Measurements from ENCODE around the gene TBC1D22B. TPM values are rescaled to one million over a fixed set of nuclear protein-coding genes. Genes with fewer than 3 reads are reported as not detected.
A peak's percentile ranks its signal among the peaks of the same experiment; 100 is the strongest.

The TBC1D22B gene
- total and polyA plus RNA-seq, 2 of the 13 experiments (the other 11 are each of a cell fraction or from before 2014, with no cell fraction given): 9.7 to 12.9 TPM

- ATAC-seq (no peak), FAIRE-seq (no peak), DNase-seq (ENCODE audit: low spot score) (no peak)
- no peak for TF ChIP-seq NCOR1 (IDR thresholded peaks at IDR 0.05; ENCODE audit: borderline replicate concordance, low read length)
- TF ChIP-seq ZNF362 (CRISPR knock-in tag; IDR thresholded peaks at IDR 0.05; ENCODE audit: borderline replicate concordance): 0 out of 2 replicates have a peak, but pooled peaks have one; percentile 22
- no peak for TF ChIP-seq MIXL1 (CRISPR knock-in tag; IDR thresholded peaks at IDR 0.05)
- no peak for TF ChIP-seq HMG20B (CRISPR knock-in tag; conservative IDR thresholded peaks at IDR 0.05)
- TF ChIP-seq RNF219 (CRISPR knock-in tag; IDR thresholded peaks at IDR 0.05): no peak
- TF ChIP-seq, protein P1, sequence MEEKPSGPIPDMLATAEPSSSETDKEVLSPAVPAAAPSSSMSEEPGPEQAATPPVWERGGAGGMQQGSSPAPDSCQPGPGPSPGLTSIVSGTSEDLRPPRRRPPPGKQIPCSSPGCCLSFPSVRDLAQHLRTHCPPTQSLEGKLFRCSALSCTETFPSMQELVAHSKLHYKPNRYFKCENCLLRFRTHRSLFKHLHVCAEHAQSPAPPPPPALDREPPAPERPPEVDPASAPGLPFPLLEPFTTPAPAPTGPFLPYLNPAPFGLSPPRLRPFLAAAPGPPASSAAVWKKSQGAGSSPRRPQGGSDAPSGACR (CRISPR knock-in tag; IDR thresholded peaks at IDR 0.05): no peak
- peak; percentile 28 for TF ChIP-seq TEAD3 (CRISPR knock-in tag; optimal IDR thresholded peaks at IDR 0.05; ENCODE audit: borderline replicate concordance)
- in situ Hi-C loops (cut with HindIII; ENCODE audit: extremely low pct_ligation_motif_present, low pct_unique_long_range_greater_than_20kb) (no loop called here), intact Hi-C loops (cut with micrococcal nuclease; ENCODE audit: unreplicated experiment) (no loop called here)
- no peaks in the 10 kb centered on the region for H3K27me3 ChIP-seq (ENCODE audit: control insufficient read depth in 1 of 2, insufficient read depth in 2 of 2, low read length in 2 of 2)
- no peaks in the 10 kb centered on the region for H4K20me1 ChIP-seq (ENCODE audit: insufficient read depth, low read length)
- H2AFZ ChIP-seq (ENCODE audit: low read length): no peak overlapping the region
- H3K36me3 ChIP-seq (replicated peaks in 1 of 2; ENCODE audit: control insufficient read depth in 1 of 2, insufficient read depth in 2 of 2, low read length in 2 of 2): peaks cover 20 to 51% of the 10 kb centered on the region in 2 experiments
- H3K9me3 ChIP-seq (ENCODE audit: low read length): no peaks in the 10 kb centered on the region
- H3K27ac ChIP-seq (ENCODE audit: extremely low read length, insufficient read depth, low read length): no peak overlapping the region
- no peak overlapping the region for H3K4me3 ChIP-seq (replicated peaks in 1 of 3; ENCODE audit: insufficient read depth in 1 of 3, low read depth in 2 of 3, low read length in 3 of 3)
- BruUV-seq (replicated peaks): no TSS peak
- no peak overlapping the region for H3K9ac ChIP-seq (ENCODE audit: insufficient read depth, low read depth, low read length)
- no peaks in the 10 kb centered on the region for H3K79me2 ChIP-seq (ENCODE audit: insufficient read depth, low read length)
- H3K4me1 ChIP-seq (ENCODE audit: insufficient read depth, low read length): peaks cover 34% of the 10 kb centered on the region
- H3K4me2 ChIP-seq (ENCODE audit: low read depth, low read length): no peak overlapping the region
- ChIA-PET CTCF (ENCODE audit: low intra/inter-chr PET ratio, low total read pairs) (no interaction called here), POLR2A (no interaction called here)
Observed at GRCh38 chr6:37321101-37321500, 63.5 kb downstream of the TBC1D22B start.

All from HepG2 (cell line).